H1 (cell line): Measurements from ENCODE around the gene MIP.
"Not testable (repeated sequence)": the region's sequence is repeated elsewhere in the genome, so short reads cannot be mapped to it uniquely, and the experiment has no call there.

Source experiments
- EP300 ChIP-seq, 2 experiments: IDR thresholded peaks; 1 replicate in 1 of 2; 2 replicates in 1 of 2; pipeline ENCODE4 v1.6.1; 2011 to 2012; ENCODE audit warnings: low read depth in 2 of 2, low read length in 2 of 2, mild to moderate bottlenecking in 2 of 2, borderline replicate concordance in 1 of 2, inconsistent platforms in 1 of 2, moderate library complexity in 1 of 2
- POLR2A ChIP-seq, 2 experiments: IDR thresholded peaks; 1 replicate in 1 of 2; 2 replicates in 1 of 2; pipeline ENCODE4 v1.6.1; 2011; ENCODE audit warnings: low read depth in 2 of 2, low read length in 2 of 2, mild to moderate bottlenecking in 2 of 2; ENCODE audit errors: control extremely low read depth in 1 of 2
- POLR2AphosphoS5 ChIP-seq: IDR thresholded peaks from 2 replicates; pipeline ENCODE4 v1.6.1; 2011; ENCODE audit warnings: low read depth, low read length
- RFX5 ChIP-seq: IDR thresholded peaks from 2 replicates; pipeline ENCODE4 v1.6.1; 2011; ENCODE audit warnings: low read depth, low read length, improper control_type of control experiment, borderline replicate concordance
- YY1 ChIP-seq: IDR thresholded peaks from 2 replicates; pipeline ENCODE4 v1.6.1; 2011; ENCODE audit warnings: low read depth, mild to moderate bottlenecking, low read length

DNA sequence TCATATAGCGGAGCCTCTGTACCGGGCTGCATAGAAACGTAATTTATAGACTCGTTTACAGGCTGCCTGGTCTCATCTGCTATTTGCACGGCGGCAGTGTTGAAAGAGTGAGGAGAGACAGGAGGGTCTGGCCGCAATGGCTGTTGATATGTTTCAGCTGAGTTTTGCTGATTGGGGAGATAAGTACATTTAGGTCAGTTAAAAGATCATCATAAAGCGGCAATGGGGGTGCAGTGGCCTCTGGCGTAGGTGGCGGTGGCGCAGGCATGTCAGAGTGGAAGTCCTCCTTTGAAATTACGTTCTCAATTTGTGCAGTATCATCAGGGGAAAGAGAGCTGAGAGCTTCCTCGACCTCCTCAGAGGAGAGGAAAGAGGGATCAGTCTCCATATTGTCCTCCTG, 45.4 kb upstream of the MIP start:
- not testable (repeated sequence) for TF ChIP-seq YY1; RFX5; EP300 (IDR thresholded peaks at IDR 0.05; ENCODE audit: borderline replicate concordance in 1 of 2, low read depth in 2 of 2, low read length in 2 of 2); POLR2AphosphoS5; POLR2A (IDR thresholded peaks at IDR 0.05; ENCODE audit: control extremely low read depth in 1 of 2, low read depth in 2 of 2, low read length in 2 of 2)
